ENCODE data around the gene SLC48A1.

GRCh38 chr12:47790676-47791350, 17.8 kb downstream of the SLC48A1 start:
- TF ChIP-seq POLR2AphosphoS5 (IDR thresholded peaks at IDR 0.05; ENCODE audit: low read depth, low read length) (no peak), CTCF (IDR thresholded peaks at IDR 0.05) (no peak), TAF1 (IDR thresholded peaks at IDR 0.05; ENCODE audit: borderline replicate concordance, low read depth, low read length) (no peak)

Measured in SK-N-SH (cell line).